Limb (tissue), 2 donors: ENCODE measurements around the gene FOXS1.
"Not testable (repeated sequence)": the region's sequence is repeated elsewhere in the genome, so short reads cannot be mapped to it uniquely, and the experiment has no call there.

ENCODE experiments used
- DNase-seq, 2 donors: peaks; one replicate each; pipeline ENCODE4 v3.0.0-alpha.2; 2016; ENCODE audit errors: extremely low spot score in 2 of 2

The FOXS1 gene

DNA sequence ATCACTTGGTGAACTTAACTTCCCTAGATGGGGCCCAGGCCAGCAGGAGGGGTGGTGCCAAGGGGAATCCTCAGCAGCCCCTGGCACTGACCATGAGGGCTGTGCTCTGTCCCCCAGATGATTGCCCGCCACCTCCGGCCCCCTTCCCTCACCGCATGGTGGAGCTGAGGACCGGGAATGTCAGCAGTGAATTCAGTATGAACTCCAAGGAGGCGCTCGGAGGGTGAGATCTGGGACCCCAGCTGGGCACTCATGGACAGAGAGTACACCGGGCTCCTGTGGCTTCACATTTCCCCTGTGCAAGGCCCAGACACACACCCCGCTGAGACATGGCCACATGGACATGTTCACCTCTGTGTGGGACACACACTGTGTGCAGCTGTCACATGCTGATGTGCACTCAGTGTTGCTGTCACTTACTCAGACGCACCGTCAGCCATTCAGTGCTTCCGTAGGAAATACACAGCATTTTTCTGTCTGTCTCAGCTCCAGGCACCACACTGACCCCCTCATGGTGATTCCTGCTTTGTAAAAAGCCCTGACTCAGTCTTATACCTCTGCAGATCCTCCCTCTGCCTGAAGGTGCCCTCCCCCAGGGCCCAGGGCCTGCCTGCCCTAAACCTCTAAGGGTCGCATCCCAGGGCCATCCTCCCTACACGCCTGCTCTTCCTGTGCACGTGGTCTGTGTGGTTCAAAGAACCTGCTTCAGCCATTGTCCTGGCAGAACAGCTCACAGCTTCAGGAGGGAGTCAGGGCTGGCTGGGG, 21.9 kb downstream of the FOXS1 start:
- DNase-seq = no peak

DNA sequence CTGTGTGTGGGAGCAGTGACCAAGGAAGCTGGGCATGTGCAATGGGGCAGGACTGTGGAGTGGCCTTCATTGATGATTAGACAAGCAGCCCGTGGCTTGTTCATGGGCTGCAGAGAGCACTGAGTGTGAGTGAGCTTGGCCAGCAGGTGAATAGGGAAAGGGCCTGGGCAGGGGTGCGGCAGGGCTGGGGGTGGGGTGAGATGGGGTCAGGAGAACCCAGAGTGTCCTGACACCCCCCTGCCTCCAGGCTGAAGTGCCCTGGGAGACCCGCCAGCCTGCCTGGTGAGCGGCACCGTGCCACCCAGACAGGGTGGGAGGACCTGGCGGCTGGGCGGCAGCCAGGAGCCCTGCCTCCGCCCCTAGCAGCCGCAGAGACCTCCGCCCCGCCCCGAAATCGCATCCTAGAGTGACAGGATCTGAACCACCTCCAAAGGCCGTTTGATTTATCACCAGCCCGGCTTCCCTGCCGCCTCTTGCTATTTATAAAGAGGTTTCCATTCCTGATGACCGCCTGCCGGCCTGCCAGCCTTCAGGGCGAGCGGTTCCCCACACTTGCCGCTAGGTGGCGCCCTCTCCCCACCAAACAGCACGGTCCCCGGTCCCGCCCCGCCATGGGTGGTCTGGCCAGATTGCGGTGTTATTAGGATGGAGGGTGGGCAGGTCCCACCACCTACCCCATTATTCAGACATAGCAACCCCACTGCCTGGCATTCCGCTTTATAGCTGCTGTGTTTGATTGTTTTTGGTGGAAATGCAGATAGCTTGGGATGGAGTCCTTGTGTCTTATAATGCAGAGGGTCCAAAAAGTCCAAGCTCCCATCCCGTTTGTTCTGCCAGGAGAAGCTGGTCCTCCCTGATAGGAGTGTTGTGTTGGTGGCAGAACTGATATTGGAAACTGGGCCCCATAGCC, 22.7 kb downstream of the FOXS1 start:
- DNase-seq = peak; percentile 79 to 93

DNA sequence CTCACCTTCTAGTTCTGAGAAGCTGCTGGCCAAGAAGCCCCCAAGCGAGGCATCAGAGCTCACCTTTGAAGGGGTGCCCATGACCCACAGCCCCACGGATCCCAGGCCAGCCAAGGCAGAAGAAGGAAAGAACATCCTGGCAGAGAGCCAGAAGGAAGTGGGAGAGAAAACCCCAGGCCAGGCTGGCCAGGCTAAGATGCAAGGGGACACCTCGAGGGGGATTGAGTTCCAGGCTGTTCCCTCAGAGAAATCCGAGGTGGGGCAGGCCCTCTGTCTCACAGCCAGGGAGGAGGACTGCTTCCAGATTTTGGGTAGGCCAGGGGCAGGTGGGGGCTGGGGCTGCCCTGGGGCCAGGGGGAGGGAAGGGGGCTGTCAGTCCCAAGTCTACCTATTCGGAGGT, 24.0 kb downstream of the FOXS1 start:
- no peak for DNase-seq

DNA sequence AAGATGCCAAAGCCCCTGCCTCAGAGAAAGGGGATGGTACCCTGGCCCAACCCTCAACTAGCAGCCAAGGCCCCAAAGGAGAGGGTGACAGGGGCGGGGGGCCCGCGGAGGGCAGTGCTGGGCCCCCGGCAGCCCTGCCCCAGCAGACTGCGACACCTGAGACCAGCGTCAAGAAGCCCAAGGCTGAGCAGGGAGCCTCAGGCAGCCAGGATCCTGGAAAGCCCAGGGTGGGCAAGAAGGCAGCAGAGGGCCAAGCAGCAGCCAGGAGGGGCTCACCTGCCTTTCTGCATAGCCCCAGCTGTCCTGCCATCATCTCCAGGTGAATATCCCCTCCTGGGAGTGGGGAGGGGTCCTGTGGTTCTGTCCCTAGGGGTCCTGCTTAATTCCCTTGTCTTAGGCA, 25.2 kb downstream of the FOXS1 start:
- no peak for DNase-seq

DNA sequence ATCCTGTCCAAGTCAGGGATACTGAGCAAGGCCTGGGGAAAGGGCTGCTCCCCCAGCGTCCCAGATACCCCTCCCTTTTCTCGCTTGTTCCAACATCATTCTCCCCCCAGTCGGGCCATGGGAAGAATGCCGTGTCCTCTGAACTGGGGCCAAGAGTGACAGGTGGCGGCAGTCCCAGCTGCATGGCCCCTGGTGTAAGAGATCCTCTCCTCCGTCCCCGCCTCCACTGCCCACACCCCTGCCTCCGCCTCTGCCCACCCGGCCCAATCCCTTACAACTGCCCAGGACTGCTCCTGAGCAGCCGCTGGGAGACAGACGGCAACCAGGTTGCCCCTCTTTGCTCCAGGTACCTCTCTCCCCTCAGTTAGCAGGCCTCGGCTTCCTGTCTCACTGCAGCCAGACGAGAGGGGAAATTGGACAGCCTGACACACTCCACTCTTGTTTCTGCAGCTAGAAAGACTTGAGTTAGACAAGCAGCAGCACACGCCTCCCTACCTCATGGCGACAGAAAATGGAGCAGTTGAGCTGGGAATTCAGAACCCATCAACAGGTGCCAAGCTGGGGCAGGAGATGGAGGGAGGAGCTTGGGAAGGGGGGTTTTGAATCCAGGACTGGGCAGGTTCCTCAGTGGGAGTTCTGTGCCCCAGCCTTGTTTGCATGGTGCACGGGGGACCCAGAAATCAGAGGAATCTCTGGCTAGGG, 26.2 kb downstream of the FOXS1 start, which contains the start of gene MYLK2:
Gene MYLK2 (plus strand): TSS at position 274 of the 702 bp plus-strand sequence. CDS start 225 bp downstream, at position 499.
- DNase-seq = peak in 1 of 2 donors; percentile 72

DNA sequence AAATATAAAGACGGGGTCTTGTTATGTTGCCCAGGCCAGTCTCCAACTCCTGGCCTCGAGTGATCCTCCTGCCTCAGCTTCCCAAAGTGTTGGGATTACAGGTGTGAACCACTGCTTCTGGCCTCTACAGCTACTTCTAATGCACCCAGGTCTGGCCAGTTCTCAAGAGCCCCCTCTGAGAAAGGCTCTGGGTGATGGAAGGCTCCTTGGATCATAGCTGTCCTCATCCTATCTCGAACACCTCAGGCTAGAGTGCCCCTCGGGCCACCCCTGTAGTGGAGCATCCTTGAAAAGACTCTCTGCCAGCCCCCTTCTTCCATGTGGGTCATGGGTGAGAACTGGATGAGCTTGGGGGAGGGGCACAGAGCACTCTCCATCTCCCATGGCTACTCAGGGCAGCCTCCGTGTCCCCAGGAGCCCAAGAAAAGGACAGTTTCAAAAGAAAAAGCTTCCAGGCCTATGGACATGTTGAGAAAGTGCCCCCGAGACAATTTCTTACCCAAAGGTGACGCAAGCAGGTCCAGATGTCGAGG, 27.0 kb downstream of the FOXS1 start:
- no peak for DNase-seq

DNA sequence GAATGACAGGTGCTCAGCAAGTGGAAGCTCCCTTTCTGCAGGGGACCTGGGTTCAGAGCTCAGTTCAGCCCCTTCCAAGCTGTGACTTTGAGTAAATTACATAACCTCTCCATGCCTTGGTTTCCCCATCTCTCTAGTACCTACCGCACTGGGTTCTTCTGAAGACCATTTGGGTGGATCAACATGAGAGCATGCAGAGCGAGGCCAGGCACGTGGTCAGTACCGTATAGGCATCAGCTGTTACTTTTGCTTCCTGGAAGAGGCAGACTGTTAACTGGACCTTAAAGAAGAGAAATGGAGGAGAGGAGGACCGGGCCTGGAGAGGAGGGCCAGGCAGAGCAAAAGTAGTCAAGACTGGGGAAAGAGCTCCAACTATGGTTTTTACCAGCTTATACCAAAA, 27.9 kb downstream of the FOXS1 start:
- DNase-seq = no peak

DNA sequence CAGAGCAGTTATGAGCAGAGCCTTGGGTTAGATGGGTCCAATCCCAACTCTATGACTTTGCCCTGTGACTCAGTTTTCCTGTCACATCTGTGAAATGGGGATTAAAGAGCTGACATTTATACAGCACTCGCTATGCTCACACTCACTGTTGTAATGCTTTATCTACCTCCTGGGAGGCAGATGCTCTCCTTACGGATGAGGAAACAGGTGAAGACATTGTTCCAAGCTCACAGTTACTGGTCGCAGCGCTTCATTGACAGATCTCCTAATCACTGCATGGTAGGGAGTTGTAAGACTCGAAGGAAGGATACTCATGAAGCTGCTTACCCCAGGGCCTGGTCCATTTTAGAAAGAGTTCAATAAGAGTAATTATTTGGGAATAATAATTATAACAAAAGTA, 29.2 kb downstream of the FOXS1 start:
- no peak for DNase-seq

DNA sequence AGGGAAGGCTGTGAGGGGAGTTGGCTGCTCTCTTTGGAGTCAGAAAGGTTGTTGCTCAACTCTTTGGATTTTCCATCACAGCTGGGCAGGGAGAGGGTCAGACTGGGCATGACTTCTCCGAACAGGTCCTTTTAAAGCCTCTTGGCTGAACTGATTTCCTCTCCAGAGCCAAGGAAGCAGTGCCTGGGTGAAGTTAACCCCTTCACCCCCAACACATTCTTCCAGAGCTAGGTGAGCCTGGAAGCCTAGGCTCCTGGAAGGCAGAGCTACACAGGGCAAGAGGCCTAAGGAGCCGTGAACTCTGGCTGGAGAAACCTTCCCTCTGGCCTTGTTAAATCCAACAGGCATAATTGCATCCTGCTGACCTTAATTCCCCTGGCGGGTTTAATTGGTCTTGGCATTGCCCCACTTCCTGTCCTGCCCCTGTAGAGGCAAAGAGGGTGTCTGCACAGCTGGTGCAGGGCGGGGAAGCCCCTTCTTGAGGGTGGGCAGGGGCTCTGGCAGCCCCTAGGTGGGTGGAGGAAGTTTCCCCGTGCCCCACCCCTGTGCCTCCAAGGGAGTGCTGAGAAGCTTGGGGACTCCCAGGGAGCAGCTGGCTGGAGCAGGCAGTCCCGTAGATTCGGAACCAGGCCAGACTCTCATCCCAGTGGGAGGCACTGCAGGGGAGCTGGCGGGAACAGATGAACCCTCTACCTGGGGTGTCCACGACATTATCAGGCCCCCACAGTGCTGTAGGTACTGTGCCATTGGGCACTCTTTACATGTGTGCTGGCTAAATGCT, 29.8 kb downstream of the FOXS1 start:
- DNase-seq = no peak

DNA sequence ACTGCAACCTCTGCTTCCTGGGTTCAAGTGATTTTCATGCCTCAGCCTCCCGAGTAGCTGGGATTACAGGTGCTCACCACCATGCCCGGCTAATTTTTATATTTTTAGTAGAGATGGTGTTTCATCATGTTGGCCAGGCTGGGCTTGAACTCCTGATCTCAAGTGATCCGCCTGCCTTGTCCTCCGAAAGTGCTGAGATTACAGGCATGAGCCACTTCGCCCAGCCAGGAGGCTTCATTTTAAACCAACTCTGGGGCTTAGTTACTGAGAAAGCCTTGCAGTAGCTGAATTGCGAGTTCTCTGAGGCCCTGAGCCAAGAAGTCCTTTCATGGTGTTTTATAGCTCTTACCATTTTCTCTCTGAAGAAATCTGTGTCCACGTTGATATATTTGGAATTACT, 31.3 kb downstream of the FOXS1 start:
- not testable (repeated sequence) for DNase-seq

DNA sequence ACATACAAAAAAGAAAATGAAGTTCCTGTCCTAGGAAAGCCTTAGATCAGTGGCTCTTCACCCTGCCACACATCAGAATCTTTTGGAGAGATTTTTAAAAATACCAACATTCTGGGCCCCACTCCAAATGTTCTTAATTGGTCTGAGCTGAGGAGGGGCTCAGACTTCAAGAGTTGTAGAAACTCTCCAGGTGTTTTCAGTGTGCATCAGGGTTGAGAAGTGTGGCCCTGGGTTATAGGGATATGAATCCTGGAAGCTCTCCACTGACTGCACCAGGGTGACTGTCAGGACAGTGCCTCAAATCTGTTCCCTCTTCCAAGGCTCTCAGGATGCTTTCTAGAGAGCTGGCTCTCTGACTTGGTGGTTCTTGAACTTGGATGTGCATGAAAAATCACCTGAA, 31.8 kb downstream of the FOXS1 start:
- no peak for DNase-seq

DNA sequence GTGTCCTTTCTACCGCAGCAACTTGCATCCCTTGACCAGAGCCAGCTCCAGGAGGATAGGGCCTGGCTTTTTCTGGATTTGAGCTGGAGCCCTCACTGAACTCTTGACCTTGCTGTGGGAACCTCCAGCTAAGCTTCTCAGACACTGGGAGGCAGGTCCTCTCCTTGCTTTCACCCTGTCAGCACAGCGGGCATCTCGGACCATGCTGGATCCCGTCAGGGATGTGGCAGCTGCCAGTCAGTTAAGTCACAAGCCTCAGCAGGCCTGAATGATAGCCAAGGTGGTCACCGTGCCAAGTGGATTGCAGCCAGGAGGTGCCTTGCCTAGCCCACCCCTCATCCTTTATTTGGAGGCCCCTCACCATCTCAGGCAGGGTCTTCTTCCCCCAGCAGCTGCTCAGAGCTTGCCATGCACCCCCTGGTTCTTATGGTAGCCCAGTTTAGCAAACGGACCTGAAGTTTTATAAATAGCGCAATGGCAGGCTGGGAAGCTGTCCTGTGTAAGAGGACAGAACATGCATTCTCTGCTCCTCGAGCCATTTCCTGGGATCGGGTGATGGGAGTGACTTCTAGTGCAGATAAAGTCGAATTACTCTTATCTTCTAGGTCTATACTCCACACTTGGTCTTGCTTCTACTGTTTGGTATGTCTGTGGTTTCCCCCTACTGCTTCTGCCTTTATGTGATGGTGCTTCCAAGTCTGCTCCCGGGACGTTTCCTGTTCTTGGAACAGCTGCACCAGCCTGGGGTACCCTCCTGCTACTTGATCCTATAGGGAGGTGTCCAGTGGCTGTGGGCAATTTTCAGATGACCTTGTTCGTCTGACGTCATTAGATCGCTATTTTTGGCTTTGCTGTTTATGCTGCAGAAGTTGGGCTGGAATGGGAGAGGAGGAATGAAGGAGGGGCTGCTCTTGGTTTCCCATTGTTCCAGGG, 33.3 kb downstream of the FOXS1 start:
- DNase-seq = peak in 1 of 2 donors; percentile 75

DNA sequence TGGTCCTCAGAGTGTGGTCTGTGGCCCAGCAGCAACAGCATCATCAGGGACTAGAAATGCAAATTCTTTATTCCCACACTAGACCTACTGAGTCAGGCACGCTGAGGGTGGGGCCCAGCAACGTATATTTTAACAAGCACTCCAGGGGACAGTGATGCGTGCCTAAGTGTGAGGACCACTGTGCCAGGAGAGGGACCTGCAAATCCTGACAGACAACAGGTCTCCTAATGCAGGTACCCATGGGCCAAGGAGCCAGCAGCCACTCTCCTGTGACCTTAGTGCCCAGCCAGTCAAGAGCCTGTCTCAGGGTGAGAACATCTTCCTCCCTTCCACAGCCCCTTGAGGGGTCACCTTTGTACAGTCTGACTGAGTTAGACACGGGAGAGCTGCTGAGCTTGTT, 34.2 kb downstream of the FOXS1 start:
- DNase-seq = no peak

DNA sequence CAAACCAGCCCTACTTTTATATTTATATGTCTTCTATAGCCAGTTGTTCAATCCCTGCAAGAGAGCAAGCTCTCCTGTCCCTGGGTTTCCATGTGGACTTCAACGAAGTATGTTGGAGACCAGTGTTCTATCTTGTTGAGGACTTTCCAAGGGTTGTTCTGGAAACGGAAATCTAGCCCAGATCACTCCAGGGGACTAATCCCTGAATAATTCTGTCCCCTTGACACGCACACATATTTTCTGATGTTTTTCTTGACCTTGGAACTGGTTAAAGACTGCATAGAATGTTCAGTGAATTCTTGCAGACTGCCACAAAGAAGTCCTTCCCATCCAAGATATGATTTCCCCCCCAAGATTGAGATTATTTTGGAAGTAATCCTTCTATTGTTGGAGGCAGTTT, 35.7 kb downstream of the FOXS1 start:
- DNase-seq = no peak

DNA sequence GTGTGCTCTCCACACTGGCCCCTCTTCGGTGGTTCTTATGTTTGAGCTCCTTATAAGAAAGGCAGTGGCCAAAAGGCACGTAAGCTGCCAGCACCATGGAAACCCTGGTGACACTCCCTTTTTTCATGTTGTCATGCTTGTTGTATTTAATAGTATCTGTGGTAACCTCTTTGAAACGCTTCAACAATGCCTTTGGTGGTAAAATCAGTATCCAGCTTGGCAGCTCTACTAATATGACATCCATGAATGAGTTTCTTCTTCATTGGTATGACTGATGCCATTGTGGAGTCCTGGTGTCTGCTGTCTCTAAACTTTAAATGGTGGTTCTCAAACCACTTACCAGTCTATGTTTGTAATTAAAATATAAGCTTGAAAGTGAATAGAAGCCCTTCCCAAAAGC, 36.9 kb downstream of the FOXS1 start:
- no peak for DNase-seq

DNA sequence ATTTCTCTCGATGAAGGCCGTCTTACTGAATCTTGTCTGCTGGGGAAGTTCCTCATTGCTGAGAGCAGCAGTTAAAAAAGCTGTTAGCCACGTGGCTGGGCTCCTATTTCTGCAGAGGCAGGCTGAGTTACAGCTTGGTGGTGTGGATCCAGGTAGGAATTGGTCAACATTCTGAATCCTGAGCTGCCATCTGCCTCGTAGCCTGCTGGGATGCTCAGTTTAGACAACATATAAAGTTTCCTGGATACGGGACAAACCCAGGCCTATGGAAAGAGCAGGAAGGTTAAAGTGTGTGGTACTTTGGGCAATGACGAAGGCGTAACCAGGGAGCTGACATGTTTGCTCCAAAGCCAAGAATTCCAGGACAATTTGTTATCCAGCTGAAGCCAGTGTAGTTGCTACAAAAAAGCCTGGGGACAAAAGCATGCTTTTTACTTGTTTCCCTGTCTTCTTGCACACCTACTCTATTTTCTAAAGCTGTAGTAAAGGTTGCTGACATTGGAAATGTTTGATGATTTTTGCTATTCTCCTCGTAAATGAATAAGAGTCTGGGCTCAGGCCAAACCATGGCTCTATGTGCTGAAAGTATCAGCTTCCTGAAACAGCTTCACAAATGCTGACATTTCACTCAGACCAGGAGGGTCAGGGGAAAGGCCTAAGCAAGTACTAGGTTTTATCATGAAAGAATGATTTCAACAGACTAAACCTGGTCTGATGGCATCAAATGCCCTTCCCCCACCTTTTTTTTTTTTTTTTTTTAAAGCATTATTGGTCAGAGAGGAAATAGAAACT, 38.6 kb downstream of the FOXS1 start:
- DNase-seq = no peak

DNA sequence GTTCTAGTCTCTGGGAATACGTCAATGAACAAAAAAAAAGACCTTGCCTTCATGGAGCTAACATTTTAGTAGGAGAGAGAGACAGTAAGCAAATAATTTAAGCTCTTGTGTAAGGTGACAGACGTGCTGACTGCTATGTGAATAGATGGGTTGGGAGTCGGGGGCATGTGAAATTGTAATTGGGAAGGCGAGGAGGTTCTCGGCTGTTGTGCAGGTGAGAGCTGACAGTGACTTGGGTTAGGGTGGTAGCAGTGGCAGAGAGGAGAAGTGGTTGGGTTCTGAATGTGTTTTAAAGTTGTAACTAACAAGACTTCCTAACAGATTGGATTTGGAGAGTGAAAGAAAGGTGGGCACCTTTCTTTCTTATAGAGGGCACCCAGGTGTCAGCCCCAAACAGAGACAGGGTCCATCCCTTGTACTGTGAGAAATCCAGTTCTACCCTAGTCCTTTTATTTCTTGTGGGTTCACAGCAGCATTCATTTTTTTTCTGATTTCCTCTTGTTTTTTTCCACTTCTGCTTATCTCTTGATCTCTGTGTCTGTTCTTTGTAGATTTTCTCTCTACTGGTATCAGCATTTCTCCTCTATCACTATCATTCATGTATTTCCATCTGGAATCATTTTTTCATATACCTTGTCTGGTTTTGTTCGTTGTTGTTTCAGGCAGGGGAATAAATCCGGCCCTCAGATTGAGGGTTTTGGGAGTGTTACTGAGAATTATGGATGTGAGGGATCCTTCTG, 41.7 kb downstream of the FOXS1 start:
- no peak for DNase-seq

DNA sequence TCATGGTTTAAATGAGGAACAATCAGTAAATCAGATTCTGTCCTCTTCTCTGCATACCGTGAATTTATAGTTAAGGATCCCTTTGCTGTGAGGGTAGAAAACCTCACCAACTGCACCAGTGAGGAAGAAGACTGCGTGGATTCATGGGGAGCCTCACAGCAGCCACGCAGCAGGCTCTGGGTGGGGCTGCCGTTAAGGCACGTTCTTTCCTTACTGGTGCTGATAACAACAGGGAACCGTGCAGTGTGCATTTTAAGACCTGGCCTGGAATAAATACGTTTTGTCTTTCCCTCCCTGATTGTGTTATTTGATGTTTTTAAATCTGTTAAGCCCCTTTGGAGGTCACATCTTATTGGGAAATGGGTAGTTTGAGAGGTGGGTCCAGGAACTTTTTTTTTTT, 43.9 kb downstream of the FOXS1 start:
- no peak for DNase-seq
